GM19025 (cell line): ENCODE measurements around the gene ROBO1.
"Not testable (repeated sequence)": the region's sequence is repeated elsewhere in the genome, so short reads cannot be mapped to it uniquely, and the experiment has no call there.

Source experiments
- ATAC-seq: cut with Tn5 transposase; IDR thresholded peaks from one replicate; pipeline ENCODE4 v1.9.1; 2021; ENCODE audit warnings: mild to moderate bottlenecking, low read depth, moderate library complexity; ENCODE audit not compliant: unreplicated experiment

ROBO1 gene

DNA sequence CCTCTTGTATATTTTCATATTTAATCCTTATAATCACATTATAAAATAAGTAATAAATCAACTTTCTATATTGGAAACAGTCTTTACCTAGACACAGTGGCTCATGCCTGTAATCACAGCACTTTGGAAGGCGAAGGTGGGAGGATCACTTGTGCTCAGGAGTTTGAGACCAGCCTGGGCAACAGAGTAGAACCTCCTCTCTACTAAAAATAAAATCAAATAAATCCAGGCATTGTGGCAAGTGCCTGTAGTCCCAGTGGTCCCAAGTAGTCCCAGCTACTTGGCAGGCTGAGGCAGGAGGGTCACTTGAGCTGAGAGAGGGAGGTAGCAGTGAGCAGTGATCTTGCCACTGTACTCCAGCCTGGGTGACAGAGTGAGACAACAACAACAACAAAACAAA is 975.1 kb downstream of the ROBO1 start:
- ATAC-seq: no peak

GRCh38 chr3:78792212-78792611 is 975.6 kb downstream of the ROBO1 start:
- no peak for ATAC-seq

DNA sequence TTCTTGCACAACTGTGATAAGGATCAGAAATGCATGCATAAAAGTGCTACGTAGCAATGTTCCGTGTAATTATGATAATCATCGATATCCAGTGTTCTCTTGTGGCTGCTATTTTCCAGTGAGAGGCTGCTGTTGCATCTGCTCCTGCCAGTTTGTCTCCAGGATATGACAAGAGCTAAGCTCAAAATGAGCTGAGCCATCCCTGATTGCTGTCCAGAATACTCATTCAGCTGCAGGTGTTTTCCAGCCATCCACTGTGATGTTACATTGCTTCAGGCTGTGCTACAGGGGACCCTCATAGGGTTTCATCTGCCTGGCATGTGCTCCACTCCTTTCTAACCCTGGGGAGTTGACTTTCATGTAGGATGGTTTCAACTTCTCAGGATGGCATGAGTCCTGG is 976.0 kb downstream of the ROBO1 start:
- ATAC-seq: no peak

DNA sequence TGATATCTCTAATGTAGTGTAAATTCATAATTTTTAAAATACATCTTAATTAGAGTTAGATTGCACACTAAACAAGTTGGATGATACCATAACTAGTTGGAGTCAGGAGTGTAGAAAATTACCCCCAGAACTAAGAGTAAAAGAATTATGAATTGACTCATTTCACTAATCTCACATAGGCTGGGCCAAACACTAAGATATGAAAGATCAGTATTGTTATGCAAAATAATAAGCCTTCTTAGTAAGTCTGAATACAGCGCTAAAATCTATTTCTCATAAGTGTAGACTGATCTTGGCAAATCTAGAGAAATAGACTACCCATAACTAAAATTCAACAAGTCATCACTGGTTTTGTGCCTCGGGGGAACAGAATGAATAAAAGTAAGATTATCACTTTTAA is 979.0 kb downstream of the ROBO1 start:
- ATAC-seq: no peak

GRCh38 chr3:78785004-78785403 is 982.8 kb downstream of the ROBO1 start:
- ATAC-seq: no peak

DNA sequence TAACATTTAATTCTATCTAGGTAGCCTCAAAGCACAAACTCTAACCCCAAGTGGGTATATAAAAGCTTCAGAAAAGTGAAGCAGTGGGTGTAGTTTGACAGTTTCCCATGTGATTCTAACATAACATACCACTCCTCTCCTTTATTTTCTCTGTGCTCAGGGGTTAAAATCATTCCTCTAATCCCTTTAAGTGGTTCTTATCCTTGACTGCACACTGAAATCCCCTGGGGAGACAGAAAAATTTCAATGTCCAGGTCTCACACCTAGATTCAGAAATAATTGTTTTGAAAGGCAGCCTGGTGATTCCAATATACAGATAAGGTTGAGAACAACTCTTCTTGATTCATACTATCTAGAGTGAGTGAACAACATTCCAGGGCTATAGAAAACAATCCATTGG is 986.4 kb downstream of the ROBO1 start:
- no peak for ATAC-seq

DNA sequence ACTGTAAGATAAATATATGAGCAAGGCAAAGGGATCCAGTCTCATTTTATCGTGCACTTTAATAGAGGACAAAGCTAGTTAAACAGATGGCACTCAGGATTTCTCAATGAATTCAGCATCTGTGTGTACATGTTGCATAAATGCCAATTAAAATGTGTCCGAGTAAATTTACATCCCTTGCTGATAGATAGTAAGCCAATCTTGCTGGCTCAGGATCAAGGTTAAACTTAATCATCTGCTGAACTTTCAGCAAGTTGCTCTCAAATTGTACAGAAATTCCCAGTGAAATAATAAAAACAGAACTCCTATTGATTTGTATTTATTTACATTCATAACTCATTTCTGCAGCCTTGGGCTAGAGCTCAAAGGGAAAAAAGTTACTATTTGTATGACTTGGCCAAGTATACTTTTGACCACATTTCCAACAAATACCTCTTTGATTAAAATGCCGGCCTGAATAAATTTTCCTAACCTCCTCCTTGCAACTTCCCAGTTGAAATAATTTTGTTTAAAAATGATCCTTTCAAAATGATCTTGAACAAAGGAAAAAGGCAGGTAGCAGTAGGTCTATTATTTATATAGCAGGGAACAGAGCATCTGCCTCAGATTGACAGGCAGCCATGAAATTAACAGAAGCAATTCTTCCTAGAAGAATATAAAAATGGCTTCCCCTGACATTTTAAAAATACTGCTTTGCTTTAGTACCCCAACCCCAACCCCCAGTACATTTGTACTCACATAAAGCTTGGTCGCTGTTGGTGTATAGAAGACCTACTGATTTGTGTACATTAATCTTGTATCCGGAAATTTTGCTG is 1001.9 kb downstream of the ROBO1 start:
- no peak for ATAC-seq

DNA sequence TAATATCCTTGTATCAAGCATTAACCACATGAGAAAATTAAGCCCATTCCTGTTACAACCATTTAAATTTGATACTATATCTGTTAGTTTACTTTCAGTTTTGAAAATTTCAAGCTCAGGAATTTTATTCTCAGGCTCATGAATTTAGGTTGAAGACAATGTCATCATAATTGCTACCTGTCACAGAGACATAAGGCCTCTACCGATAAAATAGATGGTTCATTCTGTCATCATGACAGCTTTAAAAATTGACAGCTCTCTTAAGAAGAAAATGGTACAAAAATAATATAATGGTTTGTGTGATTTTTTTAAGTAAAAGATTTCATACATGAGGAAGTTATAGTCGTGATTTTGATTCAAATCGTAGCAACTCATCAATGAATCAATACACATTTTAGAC is 1003.2 kb downstream of the ROBO1 start:
- ATAC-seq: no peak

DNA sequence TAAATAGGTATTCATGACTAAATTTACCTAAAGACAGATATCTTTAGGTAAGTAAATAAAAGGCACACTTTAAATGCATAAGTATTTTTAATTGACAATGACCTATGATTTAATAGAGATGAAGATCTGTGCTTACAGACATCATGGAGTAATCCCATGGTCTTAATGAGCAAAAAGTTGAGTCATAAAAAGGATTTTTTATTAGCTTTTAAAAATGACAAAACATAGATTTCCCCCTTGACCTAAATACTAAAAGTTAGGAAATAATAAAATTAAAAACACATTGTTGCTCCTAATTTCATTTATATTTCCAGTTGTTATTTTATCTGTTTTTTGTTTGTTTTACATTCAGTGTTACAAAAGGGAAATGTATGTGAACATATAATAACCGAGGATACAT is 1005.7 kb downstream of the ROBO1 start:
- no peak for ATAC-seq

GRCh38 chr3:78761126-78761525 is 1006.7 kb downstream of the ROBO1 start:
- ATAC-seq: no peak

- ATAC-seq: no peak
Measured at GRCh38 chr3:78757731-78758130, 1010.1 kb downstream of the ROBO1 start.

DNA sequence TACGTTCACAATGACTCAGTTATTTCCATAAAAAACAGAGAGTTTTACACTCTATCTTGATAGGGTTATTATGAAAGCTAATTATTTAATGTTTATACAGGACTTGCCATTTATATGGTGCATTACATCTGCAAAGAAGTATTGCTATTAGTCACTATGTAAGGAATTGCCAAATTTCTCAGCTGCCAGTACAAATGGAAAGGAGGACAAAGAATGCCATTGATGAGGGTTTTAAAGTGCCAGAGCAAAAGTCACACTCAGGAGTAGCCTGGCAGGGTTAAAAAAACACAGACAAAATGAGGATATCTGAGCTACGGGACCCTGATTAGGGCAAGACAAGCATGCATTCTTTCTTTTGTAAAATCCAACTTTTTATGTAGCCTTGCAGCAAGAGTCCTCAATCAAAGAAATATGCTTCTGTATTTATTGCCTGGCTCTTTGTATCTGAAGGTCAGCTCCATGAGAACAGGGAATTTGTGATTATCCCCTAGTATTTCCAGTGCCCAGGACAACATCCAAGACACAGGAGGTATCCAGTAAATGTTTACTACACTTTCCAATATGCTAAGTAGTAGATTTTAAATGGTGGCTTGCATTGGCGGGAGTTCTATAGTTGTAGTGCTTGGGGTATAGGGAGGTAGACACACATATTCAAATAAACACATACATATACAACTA is 1013.6 kb downstream of the ROBO1 start:
- no peak for ATAC-seq

DNA sequence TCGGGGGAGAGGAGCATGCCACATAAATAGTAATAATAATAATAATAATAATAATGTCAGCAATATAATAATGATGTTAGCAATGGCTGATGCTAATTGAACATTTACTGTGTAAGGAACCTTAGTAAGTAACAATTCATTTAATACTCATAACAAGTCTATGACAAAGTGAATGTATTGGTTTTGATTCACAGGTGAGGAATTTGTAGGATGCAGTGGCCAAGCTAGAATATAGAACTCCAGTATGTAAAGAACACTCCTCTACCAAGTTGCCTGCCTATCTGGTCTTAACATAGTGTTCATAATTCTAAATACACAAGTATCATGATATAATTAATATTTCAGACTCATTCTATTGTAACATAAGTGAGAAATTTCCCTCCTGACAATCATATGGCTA is 1016.5 kb downstream of the ROBO1 start:
- no peak for ATAC-seq

GRCh38 chr3:78750291-78750690 is 1017.5 kb downstream of the ROBO1 start:
- ATAC-seq: not testable (repeated sequence)

- ATAC-seq: no peak
Measured at GRCh38 chr3:78749056-78749455, 1018.7 kb downstream of the ROBO1 start.

- no peak for ATAC-seq
Measured at GRCh38 chr3:78745847-78746246, 1022.0 kb downstream of the ROBO1 start.

DNA sequence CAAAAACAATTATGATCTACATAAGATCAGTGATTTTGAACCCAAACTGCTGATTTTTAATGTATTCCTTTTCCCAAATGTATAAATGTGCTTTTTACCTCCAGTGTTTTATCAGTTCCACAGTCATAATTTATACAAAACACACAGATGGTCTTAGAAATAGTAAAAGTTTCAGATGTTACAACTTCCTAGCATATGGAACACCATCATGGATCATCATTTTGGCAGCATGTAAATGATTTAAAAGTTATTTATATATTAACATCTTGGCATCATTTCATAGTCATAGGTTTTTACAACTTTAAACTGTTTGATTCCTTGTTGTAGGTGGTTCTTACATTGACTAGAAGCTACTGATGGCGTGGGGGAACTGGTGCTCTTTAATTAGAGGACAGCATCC is 1025.3 kb downstream of the ROBO1 start:
- ATAC-seq: no peak

DNA sequence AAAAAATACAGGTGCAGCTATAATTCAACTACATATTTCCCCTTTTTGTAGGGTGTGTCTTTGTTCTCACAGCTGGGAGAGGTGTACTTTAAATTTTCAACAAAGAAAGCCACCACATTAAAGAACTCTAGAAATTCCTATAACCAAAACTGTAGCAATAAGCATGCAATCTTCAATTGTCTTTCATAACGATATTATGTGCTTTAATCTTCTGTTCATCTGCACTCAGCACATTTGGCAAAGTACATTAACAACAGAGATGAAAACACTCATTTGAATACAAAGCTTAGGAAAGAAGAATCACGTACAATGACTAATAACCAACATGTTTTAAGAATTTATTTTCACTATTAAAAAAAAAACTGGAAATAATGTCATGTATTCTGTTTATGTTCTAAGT is 1025.8 kb downstream of the ROBO1 start:
- no peak for ATAC-seq

DNA sequence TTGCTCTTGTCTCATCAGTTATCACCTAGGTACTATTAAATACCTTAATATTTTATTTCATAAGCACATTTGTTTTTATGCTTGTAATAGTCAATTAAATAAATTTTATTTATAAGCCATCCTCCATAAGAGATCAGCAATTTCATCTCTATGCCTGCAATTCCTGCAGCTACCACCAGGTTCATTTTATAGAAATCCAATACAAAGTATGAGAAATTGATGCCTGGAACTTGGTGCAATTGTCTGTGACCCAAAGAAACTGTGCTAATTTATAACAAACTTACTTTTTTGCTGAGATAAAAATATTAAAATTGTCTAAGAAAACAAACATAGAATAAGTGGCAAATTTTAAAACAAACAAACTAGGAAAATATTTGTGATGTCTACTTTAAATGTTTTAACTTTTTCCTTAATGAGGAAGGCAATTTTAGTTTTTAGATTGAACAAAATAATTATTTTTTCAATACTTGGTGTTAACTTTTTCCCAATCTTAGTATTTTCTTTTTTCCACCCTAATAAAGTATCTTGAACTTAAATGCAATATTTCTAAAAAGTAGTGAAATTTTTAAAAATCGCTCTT is 1026.6 kb downstream of the ROBO1 start:
- ATAC-seq: no peak

GRCh38 chr3:78738833-78739232 is 1029.0 kb downstream of the ROBO1 start:
- no peak for ATAC-seq

DNA sequence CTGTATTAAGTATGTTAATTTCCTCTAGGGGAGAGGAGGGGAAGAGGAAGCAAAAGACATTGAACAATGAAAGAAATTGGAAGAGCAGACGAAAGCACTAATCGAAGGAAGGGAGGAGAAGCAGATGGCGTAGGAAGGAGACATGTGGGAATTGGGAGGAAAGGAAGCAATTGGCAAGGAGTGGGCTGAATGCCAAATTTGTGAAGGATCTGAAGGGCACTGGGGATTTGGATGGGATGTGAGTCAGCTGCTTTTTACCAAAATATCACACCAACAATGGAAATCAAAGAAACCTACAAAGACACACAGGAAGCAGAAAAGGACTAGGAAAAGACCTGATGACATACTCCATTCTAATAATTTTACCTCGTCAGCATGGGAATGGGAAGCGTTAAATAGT is 1029.8 kb downstream of the ROBO1 start:
- no peak for ATAC-seq

DNA sequence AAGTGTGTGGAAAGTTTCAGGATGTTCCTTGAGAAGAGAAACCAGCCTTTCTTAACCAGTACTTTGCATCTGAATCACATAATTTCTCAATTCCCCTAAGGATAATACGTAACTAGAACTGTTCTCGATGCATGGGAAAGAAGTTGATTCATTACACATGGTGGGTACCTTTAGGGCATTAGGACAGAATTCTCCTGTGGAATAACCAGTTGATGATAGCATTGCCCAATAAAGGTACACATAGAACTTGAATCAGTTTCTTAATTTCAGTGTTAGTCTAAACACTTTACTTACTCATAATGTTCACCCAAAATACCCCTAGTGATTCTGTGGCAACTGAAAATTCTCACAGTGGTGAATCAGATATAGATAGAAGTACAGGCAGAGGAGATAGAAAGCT is 1030.9 kb downstream of the ROBO1 start:
- ATAC-seq: no peak
